ENCODE data around the gene SERP1. TPM values are rescaled to one million over a fixed set of nuclear protein-coding genes. Genes with fewer than 3 reads are reported as not detected.

The SERP1 gene
- total RNA-seq, 1 donor from 2014 or later, result 255 TPM

GRCh38 chr3:150556792-150557191 is 10.5 kb upstream of the SERP1 start:
- DNase-seq (ENCODE audit: low read depth), result no peak
- Histone ChIP-seq H3K4me3 (ENCODE audit: low read depth, low read length) (no peak overlapping the region), H3K27me3 (ENCODE audit: control insufficient read depth, insufficient read depth, low read length) (no peaks in the 10 kb centered on the region), H3K36me3 (ENCODE audit: control insufficient read depth, insufficient read depth, low read length) (peaks cover 1% of the 10 kb centered on the region)
- no peak for TF ChIP-seq CTCF (IDR thresholded peaks at IDR 0.05; ENCODE audit: insufficient read depth, low read length, severe bottlenecking)
- no peak for FAIRE-seq

DNA sequence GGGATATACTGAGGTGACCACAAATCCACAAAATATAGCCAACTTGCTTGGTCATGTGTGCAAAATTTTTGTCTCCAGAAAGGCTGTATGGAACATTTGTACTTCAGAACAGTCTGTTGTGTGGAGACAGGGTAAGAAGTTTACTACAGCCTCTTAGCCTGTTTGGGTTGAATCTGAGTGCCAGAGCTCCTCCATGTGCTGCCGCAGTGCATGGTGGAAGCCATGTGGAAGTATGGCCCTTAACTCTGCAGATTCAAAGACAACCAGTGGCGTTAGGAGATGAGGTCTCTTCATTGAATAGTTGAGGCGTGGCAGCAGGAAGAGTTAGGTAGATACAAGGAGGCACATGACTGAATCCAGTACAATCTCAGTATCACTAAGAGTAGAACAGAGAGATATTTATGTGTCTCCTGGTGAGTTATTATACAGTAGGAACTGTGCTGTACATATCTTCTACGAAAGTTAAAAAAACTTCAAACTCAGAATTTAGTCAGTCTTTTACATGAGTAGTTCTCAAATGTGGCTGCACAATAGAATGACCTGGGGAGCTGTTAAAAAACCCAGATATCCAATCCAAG is 9.7 kb upstream of the SERP1 start:
- Histone ChIP-seq H3K36me3 (ENCODE audit: control insufficient read depth, insufficient read depth, low read length) (peaks cover 1% of the 10 kb centered on the region), H3K4me3 (ENCODE audit: low read depth, low read length) (no peak overlapping the region), H3K27me3 (ENCODE audit: control insufficient read depth, insufficient read depth, low read length) (no peaks in the 10 kb centered on the region)
- TF ChIP-seq CTCF (IDR thresholded peaks at IDR 0.05; ENCODE audit: insufficient read depth, low read length, severe bottlenecking), result no peak
- DNase-seq (ENCODE audit: low read depth) (no peak), FAIRE-seq (no peak)

DNA sequence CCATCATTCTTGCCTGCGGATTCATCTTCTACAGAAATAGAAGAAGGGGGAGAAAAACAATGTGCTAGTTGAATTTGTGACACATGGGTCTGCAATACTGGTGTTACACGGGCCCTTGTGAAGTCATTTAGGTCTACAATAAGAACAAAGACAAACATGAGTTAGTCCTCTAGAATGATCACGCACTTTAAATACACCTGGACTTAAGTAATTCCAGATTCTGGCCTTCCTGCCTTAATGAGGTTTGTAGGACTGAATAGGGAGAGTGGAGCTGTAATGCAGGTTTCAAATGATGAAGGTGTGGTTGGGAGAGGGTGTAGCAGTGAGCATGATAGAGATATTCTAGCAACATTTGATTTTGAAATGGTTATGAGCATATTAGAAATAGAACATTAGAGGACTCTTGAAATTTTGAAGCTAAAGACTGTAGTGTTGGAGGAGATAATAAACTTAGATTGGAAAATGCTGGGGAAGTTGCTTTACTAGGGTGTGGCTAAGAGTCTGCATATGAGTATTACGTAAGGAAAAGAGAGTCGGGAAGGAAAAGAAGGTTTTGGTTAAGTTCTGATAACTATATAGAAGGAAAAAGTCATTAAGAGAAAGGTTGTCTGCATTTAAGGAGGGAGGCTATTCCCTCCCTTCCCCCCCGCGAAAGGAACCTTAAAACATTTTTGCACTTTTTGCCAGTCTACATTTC is 897 bp upstream of the SERP1 start:
- no peak for FAIRE-seq
- TF ChIP-seq CTCF (IDR thresholded peaks at IDR 0.05; ENCODE audit: insufficient read depth, low read length, severe bottlenecking), result no peak
- Histone ChIP-seq H3K27me3 (ENCODE audit: control insufficient read depth, insufficient read depth, low read length) (no peaks in the 10 kb centered on the region), H3K4me3 (ENCODE audit: low read depth, low read length) (peak overlapping the region; percentile 87), H3K36me3 (ENCODE audit: control insufficient read depth, insufficient read depth, low read length) (peaks cover 4% of the 10 kb centered on the region)
- DNase-seq (ENCODE audit: low read depth), result peak; percentile 40

GRCh38 chr3:150545419-150546225 is 674 bp downstream of the SERP1 start:
- no peak for FAIRE-seq
- DNase-seq (ENCODE audit: low read depth), result peak; percentile 46

GRCh38 chr3:150544726-150545125 is 1.6 kb downstream of the SERP1 start:
- TF ChIP-seq CTCF (IDR thresholded peaks at IDR 0.05; ENCODE audit: insufficient read depth, low read length, severe bottlenecking), result no peak

More at GRCh38 chr3:150545419-150546225, 674 bp downstream of the SERP1 start:
- peaks cover 4% of the 10 kb centered on the region for H3K36me3 ChIP-seq (ENCODE audit: control insufficient read depth, insufficient read depth, low read length)
- no peaks in the 10 kb centered on the region for H3K27me3 ChIP-seq (ENCODE audit: control insufficient read depth, insufficient read depth, low read length)
- no peak for TF ChIP-seq CTCF (IDR thresholded peaks at IDR 0.05; ENCODE audit: insufficient read depth, low read length, severe bottlenecking)
- H3K4me3 ChIP-seq (ENCODE audit: low read depth, low read length), result peak overlapping the region; percentile 87

More at GRCh38 chr3:150544726-150545125, 1.6 kb downstream of the SERP1 start:
- no peaks in the 10 kb centered on the region for H3K27me3 ChIP-seq (ENCODE audit: control insufficient read depth, insufficient read depth, low read length)
- H3K36me3 ChIP-seq (ENCODE audit: control insufficient read depth, insufficient read depth, low read length), result peaks cover 4% of the 10 kb centered on the region
- FAIRE-seq, result no peak
- peak overlapping the region; percentile 87 for H3K4me3 ChIP-seq (ENCODE audit: low read depth, low read length)
- no peak for DNase-seq (ENCODE audit: low read depth)
